ENCODE measurements around the gene KLRC2. TPM values are rescaled to one million over a fixed set of nuclear protein-coding genes. Genes with fewer than 3 reads are reported as not detected.

KLRC2 gene
- polyA plus RNA-seq, 1 donor (not counting 4 experiments of a cell fraction or from before 2014, with no cell fraction given): not detected

- Histone ChIP-seq H3K36me3 (ENCODE audit: control insufficient read depth in 2 of 2, extremely low read depth in 1 of 2, insufficient read depth in 2 of 2, low read length in 2 of 2) (peaks cover 4% of the 10 kb centered on the region in 2 experiments), H3K79me2 (ENCODE audit: control insufficient read depth, insufficient read depth, low read length) (no peaks in the 10 kb centered on the region)
- FAIRE-seq: peak; percentile 74
Observed at GRCh38 chr12:10385166-10385613, 50.6 kb downstream of the KLRC2 start.

GRCh38 chr12:10384191-10384590 lies 51.6 kb downstream of the KLRC2 start:
- dilution Hi-C loops (cut with MboI; ENCODE audit: extremely low pct_ligation_motif_present, low sequenced_read_pairs): no loop called here
- Histone ChIP-seq H3K4me1 (ENCODE audit: control insufficient read depth, extremely low read depth, insufficient read depth, low read length) (peaks cover 2% of the 10 kb centered on the region), H2AFZ (ENCODE audit: control insufficient read depth, low read length) (no peak overlapping the region), H3K27ac (ENCODE audit: control insufficient read depth, insufficient read depth, low read length) (no peak overlapping the region), H3K4me2 (ENCODE audit: control insufficient read depth, extremely low read depth, insufficient read depth, low read depth, low read length) (no peak overlapping the region), H3K9ac (ENCODE audit: control insufficient read depth, extremely low read depth, insufficient read depth, low read length) (no peak overlapping the region), H4K20me1 (ENCODE audit: control insufficient read depth, extremely low read depth, insufficient read depth, low read length) (no peaks in the 10 kb centered on the region), H3K79me2 (ENCODE audit: control insufficient read depth, insufficient read depth, low read length) (no peaks in the 10 kb centered on the region), H3K36me3 (ENCODE audit: control insufficient read depth in 2 of 2, extremely low read depth in 1 of 2, insufficient read depth in 2 of 2, low read length in 2 of 2) (peaks cover 4% of the 10 kb centered on the region in 2 experiments), H3K9me3 (ENCODE audit: control insufficient read depth, low read depth, low read length) (no peaks in the 10 kb centered on the region), H3K4me3 (ENCODE audit: control insufficient read depth in 2 of 3, extremely low read depth in 1 of 3, insufficient read depth in 2 of 3, low read depth in 1 of 3, low read length in 3 of 3) (no peak overlapping the region), H3K9me1 (ENCODE audit: control insufficient read depth, extremely low read depth, insufficient read depth, low read length) (no peaks in the 10 kb centered on the region), H3K27me3 (ENCODE audit: control insufficient read depth, extremely low read depth, insufficient read depth, low read length) (no peaks in the 10 kb centered on the region)
- FAIRE-seq (no peak), DNase-seq (ENCODE audit: low read depth, low spot score) (no peak)
- TF ChIP-seq CTCF (optimal IDR thresholded peaks at IDR 0.05 in 1 of 3, IDR thresholded peaks at IDR 0.05 in 1 of 3, conservative IDR thresholded peaks at IDR 0.05 in 1 of 3; ENCODE audit: extremely low read depth in 1 of 3, insufficient read depth in 2 of 3, low read length in 3 of 3) (no peak), EZH2 (IDR thresholded peaks at IDR 0.05; ENCODE audit: low read length) (no peak)

More at GRCh38 chr12:10385166-10385613, 50.6 kb downstream of the KLRC2 start:
- Histone ChIP-seq H3K27ac (ENCODE audit: control insufficient read depth, insufficient read depth, low read length) (no peak overlapping the region), H2AFZ (ENCODE audit: control insufficient read depth, low read length) (peak overlapping the region; percentile 12), H3K27me3 (ENCODE audit: control insufficient read depth, extremely low read depth, insufficient read depth, low read length) (no peaks in the 10 kb centered on the region), H3K9me3 (ENCODE audit: control insufficient read depth, low read depth, low read length) (no peaks in the 10 kb centered on the region), H3K9me1 (ENCODE audit: control insufficient read depth, extremely low read depth, insufficient read depth, low read length) (no peaks in the 10 kb centered on the region), H3K4me1 (ENCODE audit: control insufficient read depth, extremely low read depth, insufficient read depth, low read length) (peaks cover 2% of the 10 kb centered on the region), H3K4me2 (ENCODE audit: control insufficient read depth, extremely low read depth, insufficient read depth, low read depth, low read length) (no peak overlapping the region), H3K4me3 (ENCODE audit: control insufficient read depth in 2 of 3, extremely low read depth in 1 of 3, insufficient read depth in 2 of 3, low read depth in 1 of 3, low read length in 3 of 3) (no peak overlapping the region), H4K20me1 (ENCODE audit: control insufficient read depth, extremely low read depth, insufficient read depth, low read length) (no peaks in the 10 kb centered on the region), H3K9ac (ENCODE audit: control insufficient read depth, extremely low read depth, insufficient read depth, low read length) (no peak overlapping the region)
- TF ChIP-seq EZH2 (IDR thresholded peaks at IDR 0.05; ENCODE audit: low read length) (no peak), CTCF (optimal IDR thresholded peaks at IDR 0.05 in 1 of 3, IDR thresholded peaks at IDR 0.05 in 1 of 3, conservative IDR thresholded peaks at IDR 0.05 in 1 of 3; ENCODE audit: extremely low read depth in 1 of 3, insufficient read depth in 2 of 3, low read length in 3 of 3) (no peak)
- dilution Hi-C loops (cut with MboI; ENCODE audit: extremely low pct_ligation_motif_present, low sequenced_read_pairs): no loop called here
- DNase-seq (ENCODE audit: low read depth, low spot score): no peak

All from keratinocyte (primary cell).